ENCODE results near the gene CCDC9B. TPM values are rescaled to one million over a fixed set of nuclear protein-coding genes. Genes with fewer than 3 reads are reported as not detected.

The CCDC9B gene
- total RNA-seq, 1 experiment from 2014 or later, result 1.4 TPM

DNA sequence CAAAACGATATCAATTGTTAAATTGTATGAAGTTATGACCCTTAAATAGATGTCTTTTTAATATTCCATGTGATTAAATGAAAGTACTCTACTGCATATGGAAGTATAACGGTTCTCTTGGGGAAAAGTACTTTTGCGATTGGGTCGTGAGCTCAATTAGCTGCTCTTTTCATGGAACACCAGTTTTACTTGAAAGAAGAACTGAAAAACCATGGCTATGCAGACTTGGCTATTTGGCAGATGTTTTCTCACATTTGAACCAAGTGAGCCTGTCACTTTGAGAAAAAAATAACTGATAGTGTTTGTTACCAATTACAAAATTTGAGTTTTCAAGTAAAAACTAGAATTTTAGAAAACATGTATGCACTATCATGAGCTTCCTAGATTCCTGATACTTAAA lies 23.2 kb downstream of the CCDC9B start (continued):
- TF ChIP-seq, protein P1, sequence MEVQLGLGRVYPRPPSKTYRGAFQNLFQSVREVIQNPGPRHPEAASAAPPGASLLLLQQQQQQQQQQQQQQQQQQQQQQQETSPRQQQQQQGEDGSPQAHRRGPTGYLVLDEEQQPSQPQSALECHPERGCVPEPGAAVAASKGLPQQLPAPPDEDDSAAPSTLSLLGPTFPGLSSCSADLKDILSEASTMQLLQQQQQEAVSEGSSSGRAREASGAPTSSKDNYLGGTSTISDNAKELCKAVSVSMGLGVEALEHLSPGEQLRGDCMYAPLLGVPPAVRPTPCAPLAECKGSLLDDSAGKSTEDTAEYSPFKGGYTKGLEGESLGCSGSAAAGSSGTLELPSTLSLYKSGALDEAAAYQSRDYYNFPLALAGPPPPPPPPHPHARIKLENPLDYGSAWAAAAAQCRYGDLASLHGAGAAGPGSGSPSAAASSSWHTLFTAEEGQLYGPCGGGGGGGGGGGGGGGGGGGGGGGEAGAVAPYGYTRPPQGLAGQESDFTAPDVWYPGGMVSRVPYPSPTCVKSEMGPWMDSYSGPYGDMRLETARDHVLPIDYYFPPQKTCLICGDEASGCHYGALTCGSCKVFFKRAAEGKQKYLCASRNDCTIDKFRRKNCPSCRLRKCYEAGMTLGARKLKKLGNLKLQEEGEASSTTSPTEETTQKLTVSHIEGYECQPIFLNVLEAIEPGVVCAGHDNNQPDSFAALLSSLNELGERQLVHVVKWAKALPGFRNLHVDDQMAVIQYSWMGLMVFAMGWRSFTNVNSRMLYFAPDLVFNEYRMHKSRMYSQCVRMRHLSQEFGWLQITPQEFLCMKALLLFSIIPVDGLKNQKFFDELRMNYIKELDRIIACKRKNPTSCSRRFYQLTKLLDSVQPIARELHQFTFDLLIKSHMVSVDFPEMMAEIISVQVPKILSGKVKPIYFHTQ (CRISPR knock-in tag; IDR thresholded peaks at IDR 0.05), result no peak
- TF ChIP-seq ZNF232 (CRISPR knock-in tag; IDR thresholded peaks at IDR 0.05), result no peak
- no peak for TF ChIP-seq ETV6 (CRISPR knock-in tag; IDR thresholded peaks at IDR 0.05)
- TF ChIP-seq FOXK1 (CRISPR knock-in tag; IDR thresholded peaks at IDR 0.05), result no peak
- TF ChIP-seq TEAD4 (CRISPR knock-in tag; IDR thresholded peaks at IDR 0.05), result no peak
- no peak for TF ChIP-seq MYBL2 (CRISPR knock-in tag; IDR thresholded peaks at IDR 0.05)
- TF ChIP-seq, protein P2, sequence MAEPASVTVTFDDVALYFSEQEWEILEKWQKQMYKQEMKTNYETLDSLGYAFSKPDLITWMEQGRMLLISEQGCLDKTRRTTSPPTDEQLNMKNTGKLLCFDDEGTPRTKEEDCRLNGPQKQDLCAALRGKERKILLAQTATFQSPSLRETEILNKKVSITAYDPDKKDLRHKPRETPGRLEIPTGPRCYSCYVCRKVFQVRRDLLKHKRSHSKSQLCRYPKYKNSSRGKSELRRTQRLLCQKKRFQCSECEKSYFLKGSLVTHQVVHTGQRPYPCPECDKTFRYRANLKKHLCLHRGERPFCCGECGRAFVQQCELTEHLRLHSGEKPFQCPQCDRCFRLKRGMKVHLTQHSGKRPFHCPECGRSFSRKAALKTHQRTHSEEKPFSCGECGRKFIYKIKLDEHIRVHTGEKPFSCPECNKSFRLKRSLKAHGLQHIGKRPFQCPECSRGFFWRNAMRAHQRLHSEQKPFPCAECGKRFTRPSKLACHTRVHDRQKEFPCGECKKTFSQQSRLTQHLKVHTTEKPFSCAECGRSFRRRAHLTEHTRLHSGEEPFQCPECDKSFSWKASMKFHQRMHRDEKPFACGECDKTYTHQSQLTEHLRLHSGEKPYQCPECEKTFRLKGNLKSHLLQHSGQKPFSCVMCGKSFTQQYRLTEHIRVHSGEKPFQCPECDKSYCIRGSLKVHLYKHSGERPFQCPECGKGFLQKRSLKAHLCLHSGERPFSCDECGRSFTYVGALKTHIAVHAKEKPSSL (CRISPR knock-in tag; conservative IDR thresholded peaks at IDR 0.05), result no peak
- TF ChIP-seq, protein P3, sequence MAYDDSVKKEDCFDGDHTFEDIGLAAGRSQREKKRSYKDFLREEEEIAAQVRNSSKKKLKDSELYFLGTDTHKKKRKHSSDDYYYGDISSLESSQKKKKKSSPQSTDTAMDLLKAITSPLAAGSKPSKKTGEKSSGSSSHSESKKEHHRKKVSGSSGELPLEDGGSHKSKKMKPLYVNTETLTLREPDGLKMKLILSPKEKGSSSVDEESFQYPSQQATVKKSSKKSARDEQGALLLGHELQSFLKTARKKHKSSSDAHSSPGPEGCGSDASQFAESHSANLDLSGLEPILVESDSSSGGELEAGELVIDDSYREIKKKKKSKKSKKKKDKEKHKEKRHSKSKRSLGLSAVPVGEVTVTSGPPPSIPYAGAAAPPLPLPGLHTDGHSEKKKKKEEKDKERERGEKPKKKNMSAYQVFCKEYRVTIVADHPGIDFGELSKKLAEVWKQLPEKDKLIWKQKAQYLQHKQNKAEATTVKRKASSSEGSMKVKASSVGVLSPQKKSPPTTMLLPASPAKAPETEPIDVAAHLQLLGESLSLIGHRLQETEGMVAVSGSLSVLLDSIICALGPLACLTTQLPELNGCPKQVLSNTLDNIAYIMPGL (CRISPR knock-in tag; IDR thresholded peaks at IDR 0.05), result no peak
- no peak for TF ChIP-seq ZBTB21 (CRISPR knock-in tag; IDR thresholded peaks at IDR 0.05; ENCODE audit: borderline replicate concordance)

DNA sequence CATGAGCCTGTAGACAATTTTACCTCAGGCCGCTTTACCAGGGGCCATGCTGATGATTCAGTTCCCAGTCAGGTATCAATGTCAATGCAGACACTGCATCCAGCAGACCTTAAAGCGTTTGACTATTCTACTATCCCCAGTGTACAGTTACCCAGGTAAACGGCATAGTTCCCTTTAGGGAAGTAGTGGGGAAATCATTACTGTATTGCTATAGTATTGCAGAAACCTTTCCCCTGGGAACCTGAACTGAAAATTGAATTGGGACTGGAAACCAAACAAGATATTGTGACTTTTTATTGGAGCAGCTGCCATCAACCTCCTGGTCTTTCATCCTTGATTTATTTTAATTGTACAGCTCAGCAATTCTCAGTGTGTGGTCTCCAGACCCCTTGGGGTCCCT lies 23.8 kb downstream of the CCDC9B start:
- Mint-ChIP-seq H3K27me3 (ENCODE audit: low read depth) (peaks cover 24% of the 10 kb centered on the region), H3K4me1 (peaks cover 15% of the 10 kb centered on the region), H3K27ac (no peak overlapping the region), H3K9me3 (peaks cover 4% of the 10 kb centered on the region; the same call in 1 of the 2 replicates), H3K36me3 (no peaks in the 10 kb centered on the region), H3K4me3 (no peak overlapping the region)
- DNase-seq (ENCODE audit: low spot score) (no peak), ATAC-seq (no peak)
- ChIA-PET POLR2A (no interaction called here), CTCF (interaction anchor here (1.0 to 17.8 kb wide), 6 partner anchors 9 to 42 kb away, joined by 4 to 690 read pairs (median 11); partner anchors contain the start of genes CCDC9B and PLCB2)
- TF ChIP-seq NR1H2 (CRISPR knock-in tag; IDR thresholded peaks at IDR 0.05) (no peak), ATF1 (CRISPR knock-in tag; IDR thresholded peaks at IDR 0.05) (no peak), JUN (CRISPR knock-in tag; IDR thresholded peaks at IDR 0.05) (no peak), ZNF396 (CRISPR knock-in tag; IDR thresholded peaks at IDR 0.05; ENCODE audit: borderline replicate concordance) (no peak)
- TF ChIP-seq, protein P4, sequence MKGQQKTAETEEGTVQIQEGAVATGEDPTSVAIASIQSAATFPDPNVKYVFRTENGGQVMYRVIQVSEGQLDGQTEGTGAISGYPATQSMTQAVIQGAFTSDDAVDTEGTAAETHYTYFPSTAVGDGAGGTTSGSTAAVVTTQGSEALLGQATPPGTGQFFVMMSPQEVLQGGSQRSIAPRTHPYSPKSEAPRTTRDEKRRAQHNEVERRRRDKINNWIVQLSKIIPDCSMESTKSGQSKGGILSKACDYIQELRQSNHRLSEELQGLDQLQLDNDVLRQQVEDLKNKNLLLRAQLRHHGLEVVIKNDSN (CRISPR knock-in tag; IDR thresholded peaks at IDR 0.05), result no peak
- TF ChIP-seq, protein P5, sequence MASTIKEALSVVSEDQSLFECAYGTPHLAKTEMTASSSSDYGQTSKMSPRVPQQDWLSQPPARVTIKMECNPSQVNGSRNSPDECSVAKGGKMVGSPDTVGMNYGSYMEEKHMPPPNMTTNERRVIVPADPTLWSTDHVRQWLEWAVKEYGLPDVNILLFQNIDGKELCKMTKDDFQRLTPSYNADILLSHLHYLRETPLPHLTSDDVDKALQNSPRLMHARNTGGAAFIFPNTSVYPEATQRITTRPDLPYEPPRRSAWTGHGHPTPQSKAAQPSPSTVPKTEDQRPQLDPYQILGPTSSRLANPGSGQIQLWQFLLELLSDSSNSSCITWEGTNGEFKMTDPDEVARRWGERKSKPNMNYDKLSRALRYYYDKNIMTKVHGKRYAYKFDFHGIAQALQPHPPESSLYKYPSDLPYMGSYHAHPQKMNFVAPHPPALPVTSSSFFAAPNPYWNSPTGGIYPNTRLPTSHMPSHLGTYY (CRISPR knock-in tag; IDR thresholded peaks at IDR 0.05), result no peak

All from WTC11 (cell line).